Chondrocyte (in vitro differentiated cells): ENCODE data around the gene ABHD13. TPM values are rescaled to one million over a fixed set of nuclear protein-coding genes. Genes with fewer than 3 reads are reported as not detected.

Experiments used
- DNase-seq: peaks from one replicate; pipeline ENCODE4 v3.0.0; 2021; ENCODE audit warnings: mixed read lengths, low spot score
- H3K27ac Mint-ChIP-seq: one replicate; pipeline ENCODE4 v1.8.0; 2021; ENCODE audit warnings: mild to moderate bottlenecking, moderate library complexity, mixed read lengths; ENCODE audit not compliant: unreplicated experiment
- H3K27me3 Mint-ChIP-seq: 2 replicates; pipeline ENCODE4 v1.8.0; 2021; ENCODE audit warnings: low read depth, mixed read lengths
- H3K36me3 Mint-ChIP-seq: 2 replicates; pipeline ENCODE4 v1.8.0; 2021; ENCODE audit warnings: low read depth, mixed read lengths
- H3K4me1 Mint-ChIP-seq: 2 replicates; pipeline ENCODE4 v1.8.0; 2021; ENCODE audit warnings: low read depth, mild to moderate bottlenecking, mixed read lengths
- H3K4me3 Mint-ChIP-seq: one replicate; pipeline ENCODE4 v1.8.0; 2021; ENCODE audit warnings: mild to moderate bottlenecking, moderate library complexity, mixed read lengths; ENCODE audit not compliant: unreplicated experiment
- H3K9me3 Mint-ChIP-seq: 2 replicates; pipeline ENCODE4 v1.8.0; 2021; ENCODE audit warnings: low read depth, mixed read lengths
- CTCF ChIP-seq: fragments of 200-600 bp; sonication (generic); IDR thresholded peaks from 2 replicates; pipeline ENCODE4 v1.5.0; 2021; ENCODE audit warnings: antibody characterized with exemption, mild to moderate bottlenecking, moderate library complexity
- total RNA-seq: library from RNA; stranded (reverse); gene quantifications from 3 replicates; pipeline ENCODE4 v1.2.1, GENCODE V29; 2021

The ABHD13 gene
- total RNA-seq, 1 donor from 2014 or later: 7.1 TPM

- H3K4me3 Mint-ChIP-seq: no peak overlapping the region
- H3K36me3 Mint-ChIP-seq: no peaks in the 10 kb centered on the region
- peaks cover 19% of the 10 kb centered on the region for H3K27me3 Mint-ChIP-seq
- H3K9me3 Mint-ChIP-seq: peaks cover 13% of the 10 kb centered on the region
- no peak overlapping the region for H3K27ac Mint-ChIP-seq
- no peaks in the 10 kb centered on the region for H3K4me1 Mint-ChIP-seq
- TF ChIP-seq CTCF: no peak
- no peak for DNase-seq
Observed at GRCh38 chr13:108195146-108195545, 23.0 kb upstream of the ABHD13 start.

GRCh38 chr13:108195861-108196260 lies 22.3 kb upstream of the ABHD13 start:
- TF ChIP-seq CTCF: no peak
- Mint-ChIP-seq H3K4me3 (no peak overlapping the region), H3K9me3 (peaks cover 10% of the 10 kb centered on the region), H3K36me3 (no peaks in the 10 kb centered on the region), H3K4me1 (no peaks in the 10 kb centered on the region), H3K27ac (no peak overlapping the region), H3K27me3 (peaks cover 14% of the 10 kb centered on the region)
- DNase-seq: no peak

- Mint-ChIP-seq H3K27ac (no peak overlapping the region), H3K9me3 (no peaks in the 10 kb centered on the region), H3K36me3 (no peaks in the 10 kb centered on the region), H3K4me3 (no peak overlapping the region), H3K27me3 (peaks cover 16% of the 10 kb centered on the region), H3K4me1 (no peaks in the 10 kb centered on the region)
- no peak for DNase-seq
- TF ChIP-seq CTCF: no peak
Observed at GRCh38 chr13:108200781-108201398, 17.3 kb upstream of the ABHD13 start.

GRCh38 chr13:108210551-108210950 lies 7.6 kb upstream of the ABHD13 start:
- no peaks in the 10 kb centered on the region for H3K27me3 Mint-ChIP-seq
- TF ChIP-seq CTCF: no peak
- H3K36me3 Mint-ChIP-seq: peaks cover 22% of the 10 kb centered on the region

GRCh38 chr13:108212886-108213285 lies 5.3 kb upstream of the ABHD13 start:
- no peak for TF ChIP-seq CTCF
- Mint-ChIP-seq H3K9me3 (peaks cover 3% of the 10 kb centered on the region), H3K36me3 (peaks cover 22% of the 10 kb centered on the region), H3K4me3 (no peak overlapping the region), H3K27ac (no peak overlapping the region), H3K4me1 (peaks cover 28% of the 10 kb centered on the region), H3K27me3 (no peaks in the 10 kb centered on the region)
- no peak for DNase-seq

More at GRCh38 chr13:108210551-108210950, 7.6 kb upstream of the ABHD13 start:
- no peak for DNase-seq
- Mint-ChIP-seq H3K4me1 (peaks cover 9% of the 10 kb centered on the region), H3K4me3 (no peak overlapping the region), H3K27ac (no peak overlapping the region), H3K9me3 (peaks cover 3% of the 10 kb centered on the region)
